Motor neuron (in vitro differentiated cells): ENCODE results near the gene MYBPC1. TPM values are rescaled to one million over a fixed set of nuclear protein-coding genes. Genes with fewer than 3 reads are reported as not detected.
"Not testable (repeated sequence)": the region's sequence is repeated elsewhere in the genome, so short reads cannot be mapped to it uniquely, and the experiment has no call there.

Source experiments
- ATAC-seq, 8 experiments: fragments of 200-7000 bp; cut with Tn5 transposase; replicated peaks in 6 of 8; 2 replicates each; pipeline ENCODE4 v1.8.0; 2021; ENCODE audit warnings: mild to moderate bottlenecking in 8 of 8, moderate library complexity in 8 of 8
- H3K27ac ChIP-seq, 2 donors: fragments of 250-450 bp; sonication (Bioruptor Pico); 2 replicates each; pipeline ENCODE4 v1.9.0; 2021; ENCODE audit warnings: antibody characterized with exemption in 2 of 2, mild to moderate bottlenecking in 2 of 2, moderate library complexity in 1 of 2
- H3K4me1 ChIP-seq, 2 donors: fragments of 250-450 bp; sonication (Bioruptor Pico); replicated peaks in 1 of 2; 2 replicates each; pipeline ENCODE4 v1.6.1; 2021; ENCODE audit warnings: antibody characterized with exemption in 2 of 2, mild to moderate bottlenecking in 2 of 2, moderate library complexity in 1 of 2
- H3K4me3 ChIP-seq, 5 donors: fragments of 250-450 bp; sonication (Bioruptor Pico); 2 replicates each; pipeline ENCODE4 v1.9.0; 2021; ENCODE audit warnings: antibody characterized with exemption in 5 of 5, mild to moderate bottlenecking in 5 of 5, moderate library complexity in 4 of 5
- WGBS, 10 experiments: fragments of 450-650 bp; shearing (Covaris generic); methylation state at CpG; one replicate each; pipeline ENCODE4 v1.0.0; 2022; 5-methylcytosine and 5-hydroxymethylcytosine counted together
- in situ Hi-C, 9 experiments: fragments of 400-800 bp; cut with MboI; loops; one replicate each; pipeline ENCODE4 v1.15.0; 2021; ENCODE audit warnings: low sequenced_read_pairs in 9 of 9, low pct_unique_long_range_greater_than_20kb in 2 of 9; ENCODE audit not compliant: unreplicated experiment in 9 of 9
- total RNA-seq, 8 experiments: library from RNA; unstranded; fragments of 300-600 nt; gene quantifications; 2 replicates each; pipeline versions ENCODE4 v1.2.3 to v1.2.4, GENCODE V29; 2022

The MYBPC1 gene
- total RNA-seq, 8 experiments from 2014 or later: 0.24 to 23.7 (median 2.0) TPM; not detected in 2

GRCh38 chr12:101671157-101671791 lies 76.5 kb downstream of the MYBPC1 start:
- 25 to 95% (median 93%) methylated on average over 1 to 5 of the region's 6 CpGs; no CpG with 5 or more reads in 3 of the 10 experiments for WGBS, 10 experiments
- Histone ChIP-seq H3K4me3 (no peak overlapping the region), H3K27ac (no peak overlapping the region), H3K4me1 (peaks cover 0 to 2% of the 10 kb centered on the region in 2 donors)
- in situ Hi-C loops: no loop called here
- no peak for ATAC-seq

GRCh38 chr12:101671833-101672232 lies 77.1 kb downstream of the MYBPC1 start:
- no peaks in the 10 kb centered on the region for H3K4me1 ChIP-seq

DNA sequence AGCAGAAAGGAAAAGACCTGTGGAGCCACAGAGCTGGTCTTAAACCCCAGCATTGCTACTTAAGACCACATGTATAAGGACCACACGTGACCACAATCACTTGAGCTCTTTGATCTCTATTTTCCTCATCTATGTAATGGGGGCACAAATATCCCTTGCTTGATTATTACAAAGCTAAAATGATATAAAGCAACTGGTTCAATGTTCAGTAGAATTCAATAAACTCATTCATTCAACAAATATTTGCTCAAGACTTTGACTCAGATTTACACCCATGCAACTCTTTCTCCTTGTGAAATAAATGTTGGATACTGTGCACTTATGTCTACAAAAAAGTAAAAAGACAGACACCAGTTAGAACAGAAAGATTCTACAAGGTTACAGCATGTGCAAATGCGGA lies 80.8 kb downstream of the MYBPC1 start:
- ATAC-seq: no peak
- WGBS, 10 experiments: 67 to 100% (median 80%) methylated on average over 1 to 2 of the region's 2 CpGs; no CpG with 5 or more reads in 2 of the 10 experiments
- Histone ChIP-seq H3K4me1 (no peaks in the 10 kb centered on the region), H3K27ac (no peak overlapping the region), H3K4me3 (no peak overlapping the region)
- in situ Hi-C loops: no loop called here

More at GRCh38 chr12:101671833-101672232, 77.1 kb downstream of the MYBPC1 start:
- in situ Hi-C loops: no loop called here
- no peak for ATAC-seq
- no peak overlapping the region for H3K27ac ChIP-seq
- no peak overlapping the region for H3K4me3 ChIP-seq
- 70 to 100% (median 92%) methylated on average over 1 to 4 of the region's 4 CpGs; no CpG with 5 or more reads in 1 of the 10 experiments for WGBS, 10 experiments

GRCh38 chr12:101676497-101676896 lies 81.7 kb downstream of the MYBPC1 start:
- H3K4me3 ChIP-seq, H3K4me1 ChIP-seq, in situ Hi-C loops, ATAC-seq, H3K27ac ChIP-seq: not testable (repeated sequence)
- 34 to 100% (median 49%) methylated on average over 1 to 3 of the region's 3 CpGs; no CpG with 5 or more reads in 3 of the 10 experiments for WGBS, 10 experiments

- H3K27ac ChIP-seq: no peak overlapping the region
- in situ Hi-C loops: no loop called here
- no peak overlapping the region for H3K4me3 ChIP-seq
- no peaks in the 10 kb centered on the region for H3K4me1 ChIP-seq
- ATAC-seq: no peak
Measured at GRCh38 chr12:101678081-101678480, 83.3 kb downstream of the MYBPC1 start.

- Histone ChIP-seq H3K27ac (no peak overlapping the region), H3K4me3 (no peak overlapping the region), H3K4me1 (no peaks in the 10 kb centered on the region)
- WGBS, 10 experiments: 65 to 96% (median 88%) methylated on average over 2 to 3 of the region's 3 CpGs; no CpG with 5 or more reads in 4 of the 10 experiments
- ATAC-seq: no peak
- in situ Hi-C loops: no loop called here
Measured at GRCh38 chr12:101680240-101680639, 85.5 kb downstream of the MYBPC1 start.

GRCh38 chr12:101680647-101681046 lies 85.9 kb downstream of the MYBPC1 start:
- no peaks in the 10 kb centered on the region for H3K4me1 ChIP-seq
- in situ Hi-C loops: no loop called here
- H3K27ac ChIP-seq: no peak overlapping the region
- peak in 1 of 8 experiments; percentile 40 for ATAC-seq
- no peak overlapping the region for H3K4me3 ChIP-seq

DNA sequence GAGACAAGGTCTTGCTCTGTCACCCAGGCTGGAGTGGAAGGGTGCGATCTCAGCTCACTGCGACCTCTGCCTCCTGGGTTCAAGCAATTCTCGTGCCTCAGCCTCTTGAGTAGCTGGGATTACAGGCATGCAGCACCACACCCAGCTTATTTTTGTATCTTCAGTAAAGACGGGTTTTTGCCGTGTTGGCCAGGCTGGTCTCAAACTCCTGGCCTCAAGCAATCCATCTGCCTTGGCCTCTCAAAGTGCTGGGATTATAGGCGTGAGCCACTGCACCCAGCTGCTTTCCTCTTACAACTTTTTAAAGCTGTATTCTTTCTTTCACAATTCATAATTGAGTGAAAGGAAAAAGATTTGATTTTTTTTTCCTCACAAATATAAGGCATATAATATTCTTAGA lies 86.9 kb downstream of the MYBPC1 start:
- peak in 3 of 8 experiments; percentile 47 to 71 (median 61) for ATAC-seq
- WGBS, 10 experiments: 13 to 100% (median 58%) methylated on average over 1 to 4 of the region's 6 CpGs; no CpG with 5 or more reads in 3 of the 10 experiments
- H3K4me1 ChIP-seq, H3K4me3 ChIP-seq, in situ Hi-C loops, H3K27ac ChIP-seq: not testable (repeated sequence)

- in situ Hi-C loops: no loop called here
- no peak overlapping the region for H3K4me3 ChIP-seq
- H3K27ac ChIP-seq: no peak overlapping the region
- 0 to 83% (median 33%) methylated on average over 1 of the region's 1 CpG; no CpG with 5 or more reads in 3 of the 10 experiments for WGBS, 10 experiments
- ATAC-seq: peak in 3 of 8 experiments; percentile 32 to 63 (median 58)
- H3K4me1 ChIP-seq: no peaks in the 10 kb centered on the region
Measured at GRCh38 chr12:101685092-101685491, 90.3 kb downstream of the MYBPC1 start.

GRCh38 chr12:101686176-101686575 lies 91.4 kb downstream of the MYBPC1 start:
- in situ Hi-C loops: no loop called here
- 90 to 100% (median 100%) methylated on average over 1 of the region's 1 CpG; no CpG with 5 or more reads in 5 of the 10 experiments for WGBS, 10 experiments
- ATAC-seq: no peak

GRCh38 chr12:101690544-101691098 lies 95.8 kb downstream of the MYBPC1 start:
- in situ Hi-C loops: no loop called here
- no peak for ATAC-seq
- Histone ChIP-seq H3K27ac (no peak overlapping the region), H3K4me1 (no peaks in the 10 kb centered on the region), H3K4me3 (no peak overlapping the region)
- 38 to 96% (median 69%) methylated on average over 1 to 3 of the region's 3 CpGs for WGBS, 10 experiments

More at GRCh38 chr12:101686176-101686575, 91.4 kb downstream of the MYBPC1 start:
- Histone ChIP-seq H3K4me3 (no peak overlapping the region), H3K4me1 (no peaks in the 10 kb centered on the region), H3K27ac (no peak overlapping the region)

GRCh38 chr12:101691503-101692096 lies 96.8 kb downstream of the MYBPC1 start:
- WGBS, 10 experiments: 80 to 100% (median 88%) methylated on average over 1 of the region's 1 CpG; no CpG with 5 or more reads in 5 of the 10 experiments
- no peak overlapping the region for H3K27ac ChIP-seq
- peak in 1 of 8 experiments; percentile 75 for ATAC-seq
- H3K4me1 ChIP-seq: peaks cover 7% of the 10 kb centered on the region in 2 donors
- in situ Hi-C loops: no loop called here
- no peak overlapping the region for H3K4me3 ChIP-seq

- WGBS, 10 experiments: 50 to 100% (median 100%) methylated on average over 1 to 2 of the region's 2 CpGs; no CpG with 5 or more reads in 3 of the 10 experiments
- Histone ChIP-seq H3K4me1 (peaks cover 13% of the 10 kb centered on the region in 2 donors), H3K27ac (no peak overlapping the region), H3K4me3 (no peak overlapping the region)
- no peak for ATAC-seq
- in situ Hi-C loops: no loop called here
Measured at GRCh38 chr12:101694297-101694848, 99.6 kb downstream of the MYBPC1 start.
